HG02759 (cell line): ENCODE measurements around the gene RNF151.
A peak's percentile ranks its signal among the peaks of the same experiment; 100 is the strongest.
"Not testable (repeated sequence)": the region's sequence is repeated elsewhere in the genome, so short reads cannot be mapped to it uniquely, and the experiment has no call there.

ENCODE experiments used
- ATAC-seq: cut with Tn5 transposase; IDR thresholded peaks from one replicate; pipeline ENCODE4 v1.9.1; 2021; ENCODE audit warnings: mild to moderate bottlenecking, moderate library complexity; ENCODE audit not compliant: unreplicated experiment

Gene RNF151

GRCh38 chr16:1938316-1938715 is 28.3 kb upstream of the RNF151 start:
- ATAC-seq = no peak

- ATAC-seq = no peak
Measured at GRCh38 chr16:1938910-1939309, 27.7 kb upstream of the RNF151 start.

GRCh38 chr16:1939833-1940232 is 26.8 kb upstream of the RNF151 start:
- not testable (repeated sequence) for ATAC-seq

- ATAC-seq = no peak
Measured at GRCh38 chr16:1940273-1941161, 26.1 kb upstream of the RNF151 start.

- no peak for ATAC-seq
Measured at GRCh38 chr16:1941162-1942046, 25.3 kb upstream of the RNF151 start.

GRCh38 chr16:1942047-1942809 is 24.4 kb upstream of the RNF151 start:
- ATAC-seq = no peak

GRCh38 chr16:1942810-1943726 is 23.6 kb upstream of the RNF151 start, which contains the start of gene MSRB1:
TSS of gene MSRB1 (minus strand) at chr16:1943199. CDS start at chr16:1943156, 43 bp downstream.
- peak; percentile 92 for ATAC-seq

- no peak for ATAC-seq
Measured at GRCh38 chr16:1944612-1945199, 21.9 kb upstream of the RNF151 start.

- ATAC-seq = no peak
Measured at GRCh38 chr16:1945559-1946391, 20.9 kb upstream of the RNF151 start.

GRCh38 chr16:1946495-1947368 is 19.9 kb upstream of the RNF151 start:
- ATAC-seq = no peak

- ATAC-seq = no peak
Measured at GRCh38 chr16:1947369-1947670, 19.3 kb upstream of the RNF151 start.

- ATAC-seq = no peak
Measured at GRCh38 chr16:1949507-1949906, 17.1 kb upstream of the RNF151 start.

- ATAC-seq = no peak
Measured at GRCh38 chr16:1950047-1950446, 16.6 kb upstream of the RNF151 start.

GRCh38 chr16:1950559-1950958 is 16.1 kb upstream of the RNF151 start:
- no peak for ATAC-seq

- ATAC-seq = no peak
Measured at GRCh38 chr16:1953734-1954133, 12.9 kb upstream of the RNF151 start.

- not testable (repeated sequence) for ATAC-seq
Measured at GRCh38 chr16:1957434-1958142, 9.1 kb upstream of the RNF151 start.

GRCh38 chr16:1958143-1958491 is 8.5 kb upstream of the RNF151 start:
- ATAC-seq = not testable (repeated sequence)
